Choroid plexus epithelial cell (primary cell): ENCODE results near the gene EXOG.
A peak's percentile ranks its signal among the peaks of the same experiment; 100 is the strongest.

Experiments used
- DNase-seq: peaks from one replicate; pipeline ENCODE4 v3.0.0-alpha.2; 2010; ENCODE audit warnings: low read depth
- H3K4me3 ChIP-seq: 2 replicates; pipeline ENCODE4 v1.5.1; 2011; ENCODE audit warnings: low read depth, mild to moderate bottlenecking, control low read depth, low read length, moderate library complexity
- CTCF ChIP-seq: conservative IDR thresholded peaks from 2 replicates; pipeline ENCODE4 v1.5.1; 2011; ENCODE audit warnings: low read depth, mild to moderate bottlenecking, control low read depth, inconsistent platforms, low read length, moderate library complexity

Gene EXOG

GRCh38 chr3:38479431-38480092 is 16.6 kb upstream of the EXOG start:
- peak; percentile 96 for TF ChIP-seq CTCF
- no peak overlapping the region for H3K4me3 ChIP-seq
- peak; percentile 80 for DNase-seq

GRCh38 chr3:38480093-38480445 is 16.1 kb upstream of the EXOG start:
- DNase-seq: no peak
- TF ChIP-seq CTCF: no peak
- H3K4me3 ChIP-seq: no peak overlapping the region

GRCh38 chr3:38480930-38481329 is 15.2 kb upstream of the EXOG start:
- no peak overlapping the region for H3K4me3 ChIP-seq

DNA sequence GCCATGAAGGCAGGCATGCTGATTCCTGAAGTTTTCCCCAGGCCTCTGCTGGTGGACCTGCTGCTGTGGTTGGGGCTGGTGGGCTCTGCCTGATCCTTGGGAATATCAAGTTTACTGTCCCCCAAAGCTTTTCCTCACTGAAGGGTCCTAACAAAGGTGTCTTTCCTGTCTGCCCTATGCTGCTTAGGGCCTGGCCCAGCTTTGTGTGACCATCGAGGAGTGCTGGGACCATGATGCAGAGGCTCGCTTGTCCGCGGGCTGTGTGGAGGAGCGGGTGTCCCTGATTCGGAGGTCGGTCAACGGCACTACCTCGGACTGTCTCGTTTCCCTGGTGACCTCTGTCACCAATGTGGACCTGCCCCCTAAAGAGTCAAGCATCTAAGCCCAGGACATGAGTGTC is 13.2 kb upstream of the EXOG start:
- TF ChIP-seq CTCF: no peak
- no peak for DNase-seq
- H3K4me3 ChIP-seq: no peak overlapping the region

More at GRCh38 chr3:38480930-38481329, 15.2 kb upstream of the EXOG start:
- TF ChIP-seq CTCF: no peak
- no peak for DNase-seq

DNA sequence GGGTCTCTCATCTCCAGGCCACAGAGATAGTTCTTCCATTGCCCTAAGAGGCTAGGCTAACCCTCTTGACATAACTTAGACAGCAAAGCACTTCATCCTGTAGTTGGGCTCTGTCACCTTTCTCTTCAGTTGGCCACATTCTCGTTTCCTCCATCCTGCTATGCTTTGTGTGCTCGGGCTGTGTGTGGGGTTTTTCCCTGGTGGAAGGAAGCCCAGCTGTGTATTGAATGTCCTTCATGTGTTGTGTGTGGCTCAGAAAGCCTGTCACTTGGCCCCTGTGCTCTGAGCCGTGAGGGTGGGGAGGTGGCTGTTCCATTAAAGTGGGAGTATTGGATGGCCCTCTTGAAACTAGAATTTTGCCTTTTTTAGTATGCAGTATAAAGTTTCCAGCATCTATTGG is 8.8 kb upstream of the EXOG start:
- no peak overlapping the region for H3K4me3 ChIP-seq
- DNase-seq: no peak
- no peak for TF ChIP-seq CTCF

GRCh38 chr3:38488949-38489348 is 7.2 kb upstream of the EXOG start:
- DNase-seq: no peak
- TF ChIP-seq CTCF: no peak
- no peak overlapping the region for H3K4me3 ChIP-seq

DNA sequence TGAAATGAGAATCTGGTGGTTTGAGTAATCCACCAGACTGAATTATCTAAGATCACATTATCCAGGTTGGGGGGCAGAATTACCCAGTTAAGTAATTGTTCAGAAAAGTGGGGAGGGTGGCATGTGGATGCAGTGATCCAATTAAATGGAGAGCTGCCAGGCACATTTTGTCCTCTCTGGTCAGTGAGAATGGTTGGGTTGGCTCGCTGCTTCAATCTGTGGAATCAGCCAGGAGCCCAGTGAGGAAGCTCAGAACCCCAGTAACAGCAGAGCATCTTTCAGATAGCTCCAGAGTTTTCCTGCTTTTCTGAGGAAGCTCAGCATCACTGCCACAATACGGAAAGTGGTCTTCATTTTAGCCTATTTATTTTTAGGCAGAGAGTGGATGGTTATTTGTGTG is 6.4 kb upstream of the EXOG start:
- TF ChIP-seq CTCF: no peak
- H3K4me3 ChIP-seq: no peak overlapping the region
- DNase-seq: no peak
